Endothelial cell of umbilical vein (primary cell): ENCODE measurements around the gene EXOC6B.

ENCODE experiments used
- EZH2 ChIP-seq: IDR thresholded peaks from 2 replicates; pipeline ENCODE4 v1.6.1; 2012; ENCODE audit warnings: borderline replicate concordance, low read depth, mild to moderate bottlenecking, moderate library complexity, low read length, inconsistent platforms; ENCODE audit not compliant: severe bottlenecking
- FOS ChIP-seq: IDR thresholded peaks from 2 replicates; pipeline ENCODE4 v1.6.1; 2011; ENCODE audit warnings: mild to moderate bottlenecking, low read length, moderate library complexity, borderline replicate concordance; ENCODE audit not compliant: insufficient read depth
- MYC ChIP-seq: IDR thresholded peaks from one replicate; pipeline ENCODE4 v1.6.1; 2011; ENCODE audit warnings: mild to moderate bottlenecking, low read depth, low read length
- POLR2A ChIP-seq: IDR thresholded peaks from 2 replicates; pipeline ENCODE4 v1.6.1; 2012; ENCODE audit warnings: low read depth, mild to moderate bottlenecking, control low read depth, low read length
- POLR2AphosphoS5 ChIP-seq: IDR thresholded peaks from 2 replicates; pipeline ENCODE4 v1.6.1; 2012; ENCODE audit warnings: low read depth, mild to moderate bottlenecking, control low read depth, low read length, moderate library complexity; ENCODE audit not compliant: insufficient read depth
- TF ChIP-seq, protein P1 (sequence below), 2 donors: IDR thresholded peaks; 1 replicate in 1 of 2; 2 replicates in 1 of 2; pipeline ENCODE4 v1.5.1; 2011; ENCODE audit warnings: low read length in 2 of 2, mild to moderate bottlenecking in 2 of 2, moderate library complexity in 2 of 2, control low read depth in 1 of 2, inconsistent platforms in 1 of 2, low read depth in 1 of 2; ENCODE audit not compliant: insufficient read depth in 1 of 2; ENCODE audit errors: extremely low read depth in 1 of 2
- TF ChIP-seq, protein P2 (sequence below): IDR thresholded peaks from 2 replicates; pipeline ENCODE4 v1.6.1; 2011; ENCODE audit not compliant: insufficient read depth, insufficient read length

DNA sequence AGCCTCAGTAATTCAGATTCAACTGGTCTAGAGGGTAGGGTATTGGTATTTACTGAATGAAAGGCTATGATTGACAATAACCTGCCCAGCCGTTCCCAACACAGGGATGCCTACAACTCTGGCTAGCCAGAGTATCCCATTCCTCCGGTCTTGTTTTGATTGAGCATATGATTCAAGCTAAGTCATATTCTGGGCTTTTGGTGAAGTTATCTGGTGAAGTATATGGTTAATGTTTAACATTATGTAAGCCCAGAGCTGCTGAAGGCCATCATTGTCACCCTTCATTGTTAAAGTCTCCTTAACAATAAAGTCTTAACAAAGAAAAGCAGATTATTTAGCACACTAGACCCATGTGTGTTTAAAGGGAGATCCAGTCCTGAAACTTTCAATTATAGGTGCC is 152.6 kb downstream of the EXOC6B start:
- TF ChIP-seq, protein P1, sequence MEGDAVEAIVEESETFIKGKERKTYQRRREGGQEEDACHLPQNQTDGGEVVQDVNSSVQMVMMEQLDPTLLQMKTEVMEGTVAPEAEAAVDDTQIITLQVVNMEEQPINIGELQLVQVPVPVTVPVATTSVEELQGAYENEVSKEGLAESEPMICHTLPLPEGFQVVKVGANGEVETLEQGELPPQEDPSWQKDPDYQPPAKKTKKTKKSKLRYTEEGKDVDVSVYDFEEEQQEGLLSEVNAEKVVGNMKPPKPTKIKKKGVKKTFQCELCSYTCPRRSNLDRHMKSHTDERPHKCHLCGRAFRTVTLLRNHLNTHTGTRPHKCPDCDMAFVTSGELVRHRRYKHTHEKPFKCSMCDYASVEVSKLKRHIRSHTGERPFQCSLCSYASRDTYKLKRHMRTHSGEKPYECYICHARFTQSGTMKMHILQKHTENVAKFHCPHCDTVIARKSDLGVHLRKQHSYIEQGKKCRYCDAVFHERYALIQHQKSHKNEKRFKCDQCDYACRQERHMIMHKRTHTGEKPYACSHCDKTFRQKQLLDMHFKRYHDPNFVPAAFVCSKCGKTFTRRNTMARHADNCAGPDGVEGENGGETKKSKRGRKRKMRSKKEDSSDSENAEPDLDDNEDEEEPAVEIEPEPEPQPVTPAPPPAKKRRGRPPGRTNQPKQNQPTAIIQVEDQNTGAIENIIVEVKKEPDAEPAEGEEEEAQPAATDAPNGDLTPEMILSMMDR (IDR thresholded peaks at IDR 0.05; ENCODE audit: extremely low read depth in 1 of 2, insufficient read depth in 1 of 2, low read depth in 1 of 2, low read length in 2 of 2), result no peak
- TF ChIP-seq, protein P2, sequence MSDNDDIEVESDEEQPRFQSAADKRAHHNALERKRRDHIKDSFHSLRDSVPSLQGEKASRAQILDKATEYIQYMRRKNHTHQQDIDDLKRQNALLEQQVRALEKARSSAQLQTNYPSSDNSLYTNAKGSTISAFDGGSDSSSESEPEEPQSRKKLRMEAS, result no peak
- TF ChIP-seq POLR2A (no peak), EZH2 (no peak), POLR2AphosphoS5 (no peak), MYC (no peak), FOS (no peak)
